ENCODE data around the gene LYPD1. TPM values are rescaled to one million over a fixed set of nuclear protein-coding genes. Genes with fewer than 3 reads are reported as not detected.

The LYPD1 gene
- total RNA-seq, 1 experiment from 2014 or later = 0.21 TPM

DNA sequence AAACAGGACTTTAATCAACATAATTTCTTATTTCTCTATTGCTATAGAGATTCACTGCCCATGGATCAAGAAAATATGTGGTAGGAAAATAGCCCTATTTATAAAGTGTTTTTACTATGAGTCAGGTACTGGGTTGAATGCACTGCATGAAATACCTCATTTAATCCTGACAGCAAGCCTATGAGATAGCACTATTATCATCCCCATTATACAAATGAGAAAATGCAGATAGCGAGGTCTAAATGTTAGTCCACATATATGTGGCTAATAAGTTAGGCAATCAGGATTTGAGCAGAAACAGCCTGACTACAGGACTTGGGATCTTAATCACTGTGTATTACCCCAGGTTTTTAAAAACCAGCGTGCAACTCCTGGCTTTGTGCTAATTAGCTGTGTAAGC is 8.5 kb upstream of the LYPD1 start:
- in situ Hi-C loops (cut with HindIII; ENCODE audit: low pct_unique_long_range_greater_than_20kb, low sequenced_read_pairs) = no loop called here
- H3K27me3 ChIP-seq (ENCODE audit: control insufficient read depth, insufficient read depth, low read length) = peaks cover 41% of the 10 kb centered on the region
- CTCF ChIA-PET = no interaction called here

GRCh38 chr2:132677661-132678060 is 7.7 kb upstream of the LYPD1 start:
- no peaks in the 10 kb centered on the region for H3K4me1 ChIP-seq (ENCODE audit: control insufficient read depth, insufficient read depth, low read length)
- no TSS peak for BruUV-seq (replicated peaks)
- ChIA-PET CTCF (no interaction called here), POLR2A (no interaction called here)
- no peak overlapping the region for H3K4me3 ChIP-seq (ENCODE audit: low read depth in 2 of 2, low read length in 2 of 2)
- H3K9me3 ChIP-seq (ENCODE audit: control insufficient read depth, insufficient read depth, low read depth, low read length) = no peaks in the 10 kb centered on the region
- H3K27me3 ChIP-seq (ENCODE audit: control insufficient read depth, insufficient read depth, low read length) = peaks cover 49% of the 10 kb centered on the region
- TF ChIP-seq TCF7L2 (IDR thresholded peaks at IDR 0.05; ENCODE audit: low read depth, low read length) = no peak
- no peak for TF ChIP-seq SIN3A (IDR thresholded peaks at IDR 0.05; ENCODE audit: borderline replicate concordance, insufficient read depth, low read depth, low read length)
- no peak for TF ChIP-seq POLR2AphosphoS5 (IDR thresholded peaks at IDR 0.05; ENCODE audit: low read depth, low read length)
- no peak for TF ChIP-seq REST (IDR thresholded peaks at IDR 0.05; ENCODE audit: insufficient read depth in 1 of 2, low read depth in 2 of 2, low read length in 1 of 2)
- TF ChIP-seq, protein P1, sequence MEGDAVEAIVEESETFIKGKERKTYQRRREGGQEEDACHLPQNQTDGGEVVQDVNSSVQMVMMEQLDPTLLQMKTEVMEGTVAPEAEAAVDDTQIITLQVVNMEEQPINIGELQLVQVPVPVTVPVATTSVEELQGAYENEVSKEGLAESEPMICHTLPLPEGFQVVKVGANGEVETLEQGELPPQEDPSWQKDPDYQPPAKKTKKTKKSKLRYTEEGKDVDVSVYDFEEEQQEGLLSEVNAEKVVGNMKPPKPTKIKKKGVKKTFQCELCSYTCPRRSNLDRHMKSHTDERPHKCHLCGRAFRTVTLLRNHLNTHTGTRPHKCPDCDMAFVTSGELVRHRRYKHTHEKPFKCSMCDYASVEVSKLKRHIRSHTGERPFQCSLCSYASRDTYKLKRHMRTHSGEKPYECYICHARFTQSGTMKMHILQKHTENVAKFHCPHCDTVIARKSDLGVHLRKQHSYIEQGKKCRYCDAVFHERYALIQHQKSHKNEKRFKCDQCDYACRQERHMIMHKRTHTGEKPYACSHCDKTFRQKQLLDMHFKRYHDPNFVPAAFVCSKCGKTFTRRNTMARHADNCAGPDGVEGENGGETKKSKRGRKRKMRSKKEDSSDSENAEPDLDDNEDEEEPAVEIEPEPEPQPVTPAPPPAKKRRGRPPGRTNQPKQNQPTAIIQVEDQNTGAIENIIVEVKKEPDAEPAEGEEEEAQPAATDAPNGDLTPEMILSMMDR (IDR thresholded peaks at IDR 0.05) = no peak
- no peak overlapping the region for H3K27ac ChIP-seq (ENCODE audit: low read length)
- no peaks in the 10 kb centered on the region for H3K36me3 ChIP-seq (ENCODE audit: control insufficient read depth, insufficient read depth, low read length)
- in situ Hi-C loops (cut with HindIII; ENCODE audit: low pct_unique_long_range_greater_than_20kb, low sequenced_read_pairs) (no loop called here), intact Hi-C loops (cut with micrococcal nuclease; ENCODE audit: unreplicated experiment) (no loop called here)
- ATAC-seq (no peak), DNase-seq (ENCODE audit: low read depth, low spot score) (no peak)

More for the DNA sequence above, 8.5 kb upstream of the LYPD1 start:
- TF ChIP-seq POLR2AphosphoS5 (IDR thresholded peaks at IDR 0.05; ENCODE audit: low read depth, low read length) (no peak), REST (IDR thresholded peaks at IDR 0.05; ENCODE audit: insufficient read depth in 1 of 2, low read depth in 2 of 2, low read length in 1 of 2) (no peak), TCF7L2 (IDR thresholded peaks at IDR 0.05; ENCODE audit: low read depth, low read length) (no peak), SIN3A (IDR thresholded peaks at IDR 0.05; ENCODE audit: borderline replicate concordance, insufficient read depth, low read depth, low read length) (no peak)
- TF ChIP-seq, protein P1 (IDR thresholded peaks at IDR 0.05) = no peak
- ATAC-seq = no peak
- Histone ChIP-seq H3K27ac (ENCODE audit: low read length) (no peak overlapping the region), H3K36me3 (ENCODE audit: control insufficient read depth, insufficient read depth, low read length) (no peaks in the 10 kb centered on the region), H3K4me1 (ENCODE audit: control insufficient read depth, insufficient read depth, low read length) (no peaks in the 10 kb centered on the region), H3K4me3 (ENCODE audit: low read depth in 2 of 2, low read length in 2 of 2) (no peak overlapping the region), H3K9me3 (ENCODE audit: control insufficient read depth, insufficient read depth, low read depth, low read length) (no peaks in the 10 kb centered on the region)
- no TSS peak for BruUV-seq (replicated peaks)
- intact Hi-C loops (cut with micrococcal nuclease; ENCODE audit: unreplicated experiment) = no loop called here
- POLR2A ChIA-PET = no interaction called here
- no peak for DNase-seq (ENCODE audit: low read depth, low spot score)

Measured in Panc1 (cell line).